NCI-H345 (cell line): ENCODE measurements around the gene ATP8B2.
"Not testable (repeated sequence)": the region's sequence is repeated elsewhere in the genome, so short reads cannot be mapped to it uniquely, and the experiment has no call there.

Experiments
- DNase-seq: peaks from one replicate; lab custom pipeline; 2025; lab: John Stamatoyannopoulos, UW

Gene ATP8B2

GRCh38 chr1:154324669-154325582 lies at the start of gene ATP8B2:
ATP8B2 (plus strand) TSS chr1:154325525; CDS start chr1:154328142, 2,617 bp downstream.
- peak; percentile 97 for DNase-seq

- DNase-seq = peak; percentile 29
These were observed 48.5 kb upstream of the ATP8B2 start for GRCh38 chr1:154276797-154277196.

- DNase-seq = not testable (repeated sequence)
These were observed 37.7 kb upstream of the ATP8B2 start for GRCh38 chr1:154287591-154287990.

- no peak for DNase-seq
These were observed 36.7 kb upstream of the ATP8B2 start for GRCh38 chr1:154288661-154289060.

- no peak for DNase-seq
These were observed 34.4 kb upstream of the ATP8B2 start for GRCh38 chr1:154290921-154291320.

- DNase-seq = no peak
These were observed 29.7 kb upstream of the ATP8B2 start for GRCh38 chr1:154295408-154296235.

GRCh38 chr1:154301582-154301981 lies 23.7 kb upstream of the ATP8B2 start:
- DNase-seq = no peak

- DNase-seq = no peak
These were observed 20.5 kb upstream of the ATP8B2 start for GRCh38 chr1:154304664-154305337.

GRCh38 chr1:154306151-154306550 lies 19.2 kb upstream of the ATP8B2 start:
- DNase-seq = no peak

- not testable (repeated sequence) for DNase-seq
These were observed 17.6 kb upstream of the ATP8B2 start for GRCh38 chr1:154307670-154308270.

GRCh38 chr1:154309136-154309535 lies 16.2 kb upstream of the ATP8B2 start:
- not testable (repeated sequence) for DNase-seq

GRCh38 chr1:154312229-154313065 lies 12.9 kb upstream of the ATP8B2 start:
- DNase-seq = not testable (repeated sequence)

- DNase-seq = no peak
These were observed 12.3 kb upstream of the ATP8B2 start for GRCh38 chr1:154313066-154313356.

GRCh38 chr1:154314226-154314625 lies 11.1 kb upstream of the ATP8B2 start:
- DNase-seq = not testable (repeated sequence)

GRCh38 chr1:154316704-154317103 lies 8.6 kb upstream of the ATP8B2 start:
- no peak for DNase-seq

GRCh38 chr1:154318386-154318785 lies 6.9 kb upstream of the ATP8B2 start:
- no peak for DNase-seq

- no peak for DNase-seq
These were observed 4.3 kb upstream of the ATP8B2 start, which contains the start of gene AQP10 for GRCh38 chr1:154320882-154321608. AQP10 (plus strand) TSS chr1:154321093; CDS start chr1:154321156, 63 bp downstream.

- not testable (repeated sequence) for DNase-seq
These were observed 3.8 kb upstream of the ATP8B2 start for GRCh38 chr1:154321609-154321934.

GRCh38 chr1:154323493-154323892 lies 1.8 kb upstream of the ATP8B2 start:
- DNase-seq = no peak

- DNase-seq = no peak
These were observed 1.1 kb upstream of the ATP8B2 start for GRCh38 chr1:154324241-154324640.
